PC-9 (cell line): Measurements from ENCODE around the gene PTPRCAP. TPM values are rescaled to one million over a fixed set of nuclear protein-coding genes. Genes with fewer than 3 reads are reported as not detected.
"Not testable (repeated sequence)": the region's sequence is repeated elsewhere in the genome, so short reads cannot be mapped to it uniquely, and the experiment has no call there.

ENCODE experiments used
- BruUV-seq: library from RNA; stranded (reverse); fragments of 400-500 nt; replicated peaks from 2 replicates; lab custom pipeline; 2021; lab: Mats Ljungman, UMichigan
- CTCF ChIA-PET: fragments of 300-600 bp; sonication (Branson Sonifier 250); formaldehyde crosslinking; loops from one replicate; lab custom pipeline; 2022; ENCODE audit warnings: antibody characterized with exemption; lab: Charles Lee
- POLR2A ChIA-PET: fragments of 300-600 bp; sonication (Branson Sonifier 250); formaldehyde crosslinking; loops from one replicate; lab custom pipeline; 2022; ENCODE audit warnings: antibody characterized with exemption; ENCODE audit not compliant: unreplicated experiment; lab: Charles Lee
- DNase-seq, 2 experiments: peaks; one replicate each; pipeline versions ENCODE4 v3.0.0 to v3.0.0-alpha.2; 2015 to 2022; ENCODE audit warnings: mixed read lengths in 1 of 2
- H2AFZ ChIP-seq: fragments of 200-600 bp; sonication (generic); 2 replicates; pipeline ENCODE4 v1.8.1; 2017; ENCODE audit warnings: antibody characterized with exemption
- H3F3A ChIP-seq: fragments of 200-600 bp; sonication (generic); 2 replicates; pipeline ENCODE4 v1.8.1; 2017; ENCODE audit warnings: antibody characterized with exemption, mild to moderate bottlenecking, low read depth; ENCODE audit not compliant: insufficient read depth
- H3K27ac ChIP-seq: fragments of 200-600 bp; sonication (generic); 2 replicates; pipeline ENCODE4 v1.6.1; 2016; ENCODE audit warnings: mixed run types
- H3K27me3 ChIP-seq: fragments of 200-600 bp; sonication (generic); 2 replicates; pipeline ENCODE4 v1.6.1; 2016; ENCODE audit warnings: low read depth, mixed run types; ENCODE audit not compliant: insufficient read depth
- H3K36me3 ChIP-seq: fragments of 200-600 bp; sonication (generic); 2 replicates; pipeline ENCODE4 v1.6.1; 2016; ENCODE audit warnings: low read depth, mixed run types
- H3K4me1 ChIP-seq: fragments of 200-600 bp; sonication (generic); replicated peaks from 2 replicates; pipeline ENCODE4 v1.6.1; 2016; ENCODE audit warnings: mixed run types; ENCODE audit not compliant: insufficient read depth
- H3K4me2 ChIP-seq: fragments of 200-600 bp; sonication (generic); 2 replicates; pipeline ENCODE4 v1.6.1; 2017; ENCODE audit warnings: mixed run types
- H3K4me3 ChIP-seq: fragments of 200-600 bp; sonication (generic); 2 replicates; pipeline ENCODE4 v1.6.1; 2016; ENCODE audit warnings: mixed run types
- H3K79me2 ChIP-seq: fragments of 200-600 bp; sonication (generic); 2 replicates; pipeline ENCODE4 v1.6.1; 2017; ENCODE audit warnings: low read depth, mixed run types
- H3K9me2 ChIP-seq: fragments of 200-600 bp; sonication (generic); 2 replicates; pipeline ENCODE4 v1.8.1; 2017; ENCODE audit warnings: mild to moderate bottlenecking; ENCODE audit not compliant: insufficient read depth
- H3K9me3 ChIP-seq: fragments of 200-600 bp; sonication (generic); 2 replicates; pipeline ENCODE4 v1.8.1; 2016; ENCODE audit warnings: low read depth; ENCODE audit not compliant: insufficient read depth
- H4K20me1 ChIP-seq: fragments of 200-600 bp; sonication (generic); 2 replicates; pipeline ENCODE4 v1.8.1; 2017; ENCODE audit not compliant: insufficient read depth
- CTCF ChIP-seq: fragments of 200-600 bp; sonication (generic); conservative IDR thresholded peaks from 2 replicates; pipeline ENCODE4 v1.6.1; 2017; ENCODE audit warnings: mixed run types, antibody characterized with exemption, mild to moderate bottlenecking, moderate library complexity
- EZH2 ChIP-seq: fragments of 200-600 bp; sonication (generic); IDR thresholded peaks from 2 replicates; pipeline ENCODE4 v1.8.0; 2017; ENCODE audit warnings: antibody characterized with exemption, low read depth
- intact Hi-C: fragments of 100-400 bp; cut with micrococcal nuclease; formaldehyde crosslinking; loops from one replicate; pipeline ENCODE4 v1.10.0; 2022; ENCODE audit not compliant: unreplicated experiment
- total RNA-seq: library from RNA; stranded (reverse); gene quantifications from 2 replicates; pipeline ENCODE4 v1.2.3, GENCODE V29; 2021

PTPRCAP gene
- total RNA-seq, 1 experiment from 2014 or later, result 1.3 TPM

GRCh38 chr11:67466367-67466766 is 28.9 kb upstream of the PTPRCAP start:
- TF ChIP-seq EZH2, result no peak
- no peak for TF ChIP-seq CTCF
- no peaks in the 10 kb centered on the region for H3K9me2 ChIP-seq
- H2AFZ ChIP-seq, result no peak overlapping the region
- intact Hi-C loops, result loop anchor here (5.0 kb wide), 2 partner anchors 114 to 116 kb away; partner anchors contain the start of genes GSTP1 and POLD4
- H4K20me1 ChIP-seq, result no peaks in the 10 kb centered on the region
- DNase-seq, result no peak
- no peak overlapping the region for H3K4me3 ChIP-seq
- no TSS peak for BruUV-seq
- CTCF ChIA-PET, result no interaction called here
- peaks cover 45% of the 10 kb centered on the region for H3K4me1 ChIP-seq
- H3K9me3 ChIP-seq, result no peaks in the 10 kb centered on the region
- H3K4me2 ChIP-seq, result no peak overlapping the region
- POLR2A ChIA-PET, result interaction anchor here (0.6 to 0.8 kb wide), 4 partner anchors 87 to 227 kb away, joined by 3 to 19 read pairs (median 3); no protein-coding TSS in a partner anchor
- no peaks in the 10 kb centered on the region for H3K36me3 ChIP-seq
- peaks cover 41% of the 10 kb centered on the region for H3K79me2 ChIP-seq
- H3K27ac ChIP-seq, result no peak overlapping the region
- peaks cover 43% of the 10 kb centered on the region for H3F3A ChIP-seq
- no peaks in the 10 kb centered on the region for H3K27me3 ChIP-seq

DNA sequence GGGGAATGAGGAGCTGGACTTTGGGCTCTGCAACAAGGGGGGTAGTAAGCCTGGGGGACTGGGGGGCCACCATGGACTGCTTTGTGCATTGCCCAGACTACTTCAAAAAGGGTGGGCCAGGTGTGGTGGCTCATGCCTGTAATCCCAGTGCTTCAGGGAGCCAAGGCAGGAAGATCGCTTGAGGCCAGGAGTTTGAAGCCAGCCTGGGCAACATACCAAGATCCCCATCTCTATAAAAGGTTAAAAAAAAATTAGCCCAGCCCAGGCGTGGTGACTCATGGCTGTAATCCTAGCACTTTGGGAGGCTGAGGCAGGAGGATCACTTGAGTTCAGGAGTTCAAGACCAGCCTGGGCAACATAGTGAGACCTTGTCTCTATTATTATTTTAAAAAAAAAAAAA is 28.0 kb upstream of the PTPRCAP start:
- Histone ChIP-seq H3K4me1 (peaks cover 45% of the 10 kb centered on the region), H3K79me2 (peaks cover 41% of the 10 kb centered on the region), H2AFZ (peak overlapping the region; percentile 71; the same call in 1 of the 2 replicates), H3K27ac (peak overlapping the region; percentile 96), H3K4me2 (peak overlapping the region; percentile 88), H3K4me3 (peak overlapping the region; percentile 93), H3F3A (peaks cover 43% of the 10 kb centered on the region)
- H3K9me3 ChIP-seq, H4K20me1 ChIP-seq, H3K36me3 ChIP-seq, H3K27me3 ChIP-seq, H3K9me2 ChIP-seq, BruUV-seq, CTCF ChIA-PET: not testable (repeated sequence)
- POLR2A ChIA-PET, result interaction anchor here (0.6 to 0.7 kb wide), 4 partner anchors 44 to 169 kb away, joined by 3 to 18 read pairs (median 3); no protein-coding TSS in a partner anchor
- DNase-seq, result peak; percentile 36 to 56
- intact Hi-C loops, result loop anchor here (5.0 kb wide), 2 partner anchors 113 to 117 kb away; partner anchors contain the start of genes GSTP1 and POLD4

GRCh38 chr11:67465189-67465510 is 27.7 kb upstream of the PTPRCAP start:
- H3K79me2 ChIP-seq, result peaks cover 41% of the 10 kb centered on the region
- no peaks in the 10 kb centered on the region for H3K27me3 ChIP-seq
- H3K9me3 ChIP-seq, result no peaks in the 10 kb centered on the region
- H2AFZ ChIP-seq, result peak overlapping the region; percentile 71
- TF ChIP-seq CTCF (no peak), EZH2 (no peak)
- no TSS peak for BruUV-seq
- peak; percentile 22 to 84 for DNase-seq
- H3K4me3 ChIP-seq, result peak overlapping the region; percentile 93
- H3K27ac ChIP-seq, result peak overlapping the region; percentile 96
- H3K9me2 ChIP-seq, result no peaks in the 10 kb centered on the region
- no peaks in the 10 kb centered on the region for H4K20me1 ChIP-seq
- H3K4me2 ChIP-seq, result peak overlapping the region; percentile 88
- peaks cover 43% of the 10 kb centered on the region for H3F3A ChIP-seq
- no peaks in the 10 kb centered on the region for H3K36me3 ChIP-seq
- peaks cover 45% of the 10 kb centered on the region for H3K4me1 ChIP-seq
- intact Hi-C loops, result loop anchor here (5.0 kb wide), 2 partner anchors 113 to 117 kb away; partner anchors contain the start of genes GSTP1 and POLD4
- ChIA-PET CTCF (interaction anchor here (0.8 kb wide), 1 partner anchor 112 kb away, joined by 4 read pairs; the partner anchor contains the start of gene POLD4), POLR2A (interaction anchor here (0.6 kb wide), 2 partner anchors 44 to 169 kb away, joined by 3 to 18 read pairs; no protein-coding TSS in a partner anchor)
